Measurements from ENCODE around the gene GRIA2.
"Not testable (repeated sequence)": the region's sequence is repeated elsewhere in the genome, so short reads cannot be mapped to it uniquely, and the experiment has no call there.

Gene GRIA2

DNA sequence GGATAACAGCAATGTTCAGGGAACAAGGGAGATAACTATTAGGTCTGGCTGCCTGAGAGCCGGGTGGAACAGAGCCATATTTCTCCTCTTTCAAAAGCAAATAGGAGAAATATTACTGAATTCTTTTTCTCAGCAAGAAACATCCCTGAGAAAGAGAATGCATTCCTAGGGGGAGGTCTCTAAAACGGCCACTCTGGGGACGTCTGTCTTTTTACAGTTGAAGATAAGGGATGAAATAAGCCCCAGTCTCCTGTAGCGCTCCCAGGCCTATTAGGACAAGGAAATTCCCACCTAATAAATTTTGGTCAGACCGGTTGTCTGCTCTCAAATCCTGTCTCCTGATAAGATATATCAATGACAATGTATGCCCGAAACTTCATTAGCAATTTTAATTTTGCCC lies 37.6 kb downstream of the GRIA2 start:
- not testable (repeated sequence) for DNase-seq (ENCODE audit: low read depth in 2 of 2)

DNA sequence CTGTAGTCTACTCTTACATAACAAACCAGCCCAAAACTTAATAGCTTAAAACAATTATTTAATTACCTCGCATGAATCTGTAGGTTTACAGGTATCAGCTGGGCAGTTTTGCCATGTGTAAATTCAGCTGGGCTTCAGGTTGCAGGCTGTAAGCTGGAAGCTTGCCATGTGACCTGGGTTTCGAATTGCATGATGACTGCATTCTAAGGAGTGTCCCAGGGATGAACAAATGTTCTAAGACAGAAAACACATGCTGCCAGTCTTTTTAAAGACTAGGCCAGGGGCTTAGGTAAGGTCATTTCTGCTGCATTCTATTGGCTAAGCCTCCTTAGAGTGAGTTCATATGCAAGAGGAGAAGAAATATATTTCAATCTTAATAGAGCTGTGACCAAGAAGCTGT lies 44.8 kb downstream of the GRIA2 start:
- no peak for DNase-seq (ENCODE audit: low read depth in 2 of 2)

DNA sequence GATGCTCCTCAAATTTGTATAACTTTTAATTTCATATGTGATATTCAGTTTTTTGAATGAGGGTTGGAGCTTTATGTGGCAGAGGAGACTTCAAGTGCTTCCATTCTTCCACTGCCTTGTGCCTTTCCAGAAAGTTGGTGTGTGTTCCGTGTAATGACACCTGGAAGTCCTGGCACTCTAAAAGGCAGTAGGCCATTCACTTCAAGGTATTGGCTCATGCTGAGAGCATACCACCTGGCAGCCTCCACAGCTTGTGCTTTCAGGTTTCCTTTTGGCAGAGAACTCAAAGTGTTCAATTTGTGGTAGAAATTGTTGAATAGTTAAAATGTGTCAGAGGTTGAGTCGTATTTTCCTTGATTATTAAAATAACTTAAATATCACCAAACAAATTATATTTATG lies 49.6 kb downstream of the GRIA2 start:
- DNase-seq (ENCODE audit: low read depth in 2 of 2): no peak

DNA sequence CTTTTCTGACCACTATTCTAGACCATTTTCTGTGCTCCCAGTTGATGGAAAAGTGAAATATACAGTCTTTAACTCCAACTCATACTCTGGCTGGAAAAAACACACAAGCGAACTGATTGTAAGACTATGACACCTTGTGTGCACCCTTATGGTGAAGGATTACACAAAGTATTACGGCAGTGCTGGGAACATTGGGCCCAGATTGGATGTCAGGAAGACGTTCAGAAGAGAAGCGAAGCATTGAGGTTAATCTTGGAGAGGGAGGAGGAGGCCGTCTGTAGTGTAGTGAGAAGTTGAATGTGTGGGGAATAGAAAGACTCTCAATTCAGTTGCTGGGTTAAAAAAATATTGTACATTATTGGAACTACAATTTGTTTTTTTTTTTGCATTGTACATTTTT lies 50.0 kb downstream of the GRIA2 start:
- no peak for DNase-seq (ENCODE audit: low read depth in 2 of 2)

DNA sequence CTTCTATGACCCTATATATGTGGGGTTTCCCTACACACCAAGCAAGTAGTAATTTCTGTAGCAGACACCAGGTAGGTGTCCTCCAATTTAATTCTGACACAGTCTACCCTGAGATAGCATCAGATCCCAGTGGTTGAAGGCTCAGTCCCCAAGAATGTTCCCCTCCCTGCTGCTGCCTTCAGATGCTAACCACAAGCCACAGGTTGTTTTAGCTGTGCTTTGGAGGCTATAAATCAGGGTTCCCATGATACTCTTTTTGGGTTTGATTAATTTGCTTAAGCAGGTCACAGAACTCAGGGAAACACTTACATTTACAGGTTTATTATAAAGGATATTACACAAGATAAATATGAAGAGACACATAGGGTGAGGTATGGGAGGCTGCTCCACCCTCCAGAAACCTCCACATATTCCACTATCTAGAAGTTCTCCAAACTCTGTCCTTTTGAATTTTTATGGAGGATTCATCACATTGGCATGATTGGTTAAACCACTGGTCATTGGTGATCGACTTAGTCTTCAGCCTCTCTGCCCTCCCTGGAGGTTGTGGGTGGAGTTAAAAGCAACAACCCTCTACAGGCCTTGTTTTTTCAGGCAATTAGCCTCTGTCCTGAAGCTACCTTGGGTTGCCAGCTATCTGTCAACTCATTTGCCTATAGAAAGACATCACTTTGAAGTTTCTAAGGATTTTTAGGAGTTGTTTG lies 50.8 kb downstream of the GRIA2 start:
- no peak for DNase-seq (ENCODE audit: low read depth in 2 of 2)

DNA sequence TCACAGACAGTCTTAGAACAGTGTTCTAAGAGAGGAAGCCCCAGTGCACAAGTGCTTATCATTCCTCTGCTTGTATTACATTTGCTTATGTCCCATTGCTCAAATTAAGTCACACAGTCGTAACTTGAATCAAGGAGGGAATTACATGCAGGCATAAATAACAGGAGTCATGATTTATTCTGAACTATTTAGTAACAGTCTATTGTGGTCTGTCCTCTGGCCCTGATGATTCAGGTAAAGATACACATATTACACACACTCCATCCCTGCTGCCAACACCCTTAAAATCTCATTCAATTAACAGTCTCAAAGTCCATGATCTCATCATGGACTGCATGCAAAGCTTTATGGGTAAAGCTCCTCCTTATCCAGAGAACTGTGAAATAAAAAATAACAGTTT lies 60.1 kb downstream of the GRIA2 start:
- DNase-seq (ENCODE audit: low read depth in 2 of 2): no peak

DNA sequence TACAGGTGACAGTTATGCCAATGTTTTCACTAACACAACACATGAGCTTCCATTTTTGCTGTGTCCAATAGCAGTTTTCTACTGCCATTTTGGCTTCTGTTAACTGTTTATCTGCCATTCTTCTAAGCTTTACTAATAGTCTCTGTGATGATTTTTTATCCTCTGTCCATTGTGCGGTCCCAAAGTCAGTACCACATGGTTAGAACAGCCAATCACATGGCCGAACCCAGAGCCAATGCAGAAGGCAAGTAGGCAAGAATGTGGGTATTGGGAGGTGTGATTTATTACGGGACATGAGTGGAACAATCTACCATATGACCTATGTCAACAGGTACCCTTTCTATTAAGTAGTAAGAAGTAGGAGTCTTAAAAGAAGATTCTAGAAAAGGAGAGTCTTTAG lies 61.5 kb downstream of the GRIA2 start:
- no peak for DNase-seq (ENCODE audit: low read depth in 2 of 2)

DNA sequence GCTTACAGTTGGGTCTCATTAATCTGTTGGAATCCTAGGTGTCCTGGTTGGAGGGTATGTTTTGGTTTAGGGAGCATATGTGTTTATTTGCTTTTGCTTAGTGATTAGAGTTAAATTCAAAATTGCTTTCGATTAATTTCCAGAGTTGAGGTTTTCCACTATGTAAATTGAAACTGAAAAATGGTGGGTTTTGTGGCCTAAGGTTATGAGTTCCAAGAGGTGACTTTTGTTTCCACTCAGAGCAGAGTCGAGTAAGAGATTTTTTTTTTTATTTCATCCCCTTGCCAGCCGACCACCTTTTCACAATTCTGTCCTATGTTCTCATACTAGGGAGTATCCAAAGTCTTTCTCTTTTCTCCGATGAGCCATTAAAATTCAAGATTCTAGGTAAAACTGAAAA lies 66.9 kb downstream of the GRIA2 start:
- DNase-seq (ENCODE audit: low read depth in 2 of 2): no peak

DNA sequence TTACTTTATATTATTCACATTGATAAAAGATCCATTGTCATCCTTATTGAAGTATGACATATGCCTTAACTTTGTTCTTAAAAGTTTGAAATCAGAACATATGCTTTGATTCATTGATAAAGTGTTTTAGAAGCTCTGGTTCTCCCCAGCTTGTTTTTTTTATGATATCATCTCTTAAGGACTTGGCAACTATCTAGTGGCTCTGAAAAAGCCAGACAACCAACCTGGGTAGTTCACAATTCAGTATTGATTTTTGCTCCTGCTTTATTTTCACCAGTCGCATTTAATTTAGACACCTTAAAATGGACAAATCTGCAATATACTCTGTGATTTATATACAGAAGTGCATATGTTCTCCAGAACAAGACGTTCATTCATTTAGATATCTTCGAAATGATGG lies 70.1 kb downstream of the GRIA2 start:
- DNase-seq (ENCODE audit: low read depth in 2 of 2): no peak

DNA sequence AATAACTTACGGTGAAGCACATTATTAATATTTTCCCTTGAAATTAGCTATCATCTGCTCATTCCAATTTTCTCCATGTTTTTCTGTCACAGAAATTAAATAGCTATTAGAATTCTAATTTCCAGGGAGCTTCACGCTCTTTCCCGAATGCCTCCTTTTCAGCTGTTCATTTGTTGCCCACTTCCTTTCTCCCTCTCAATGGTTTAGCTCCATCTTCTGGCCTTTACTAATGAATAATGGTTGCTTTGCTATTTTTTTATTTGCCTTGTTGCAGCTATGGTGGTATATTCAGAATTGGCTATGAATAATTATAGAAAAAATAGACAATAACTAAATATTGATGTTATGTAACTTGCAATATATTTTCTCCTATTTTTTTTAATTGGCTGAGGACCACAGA lies 70.5 kb downstream of the GRIA2 start:
- no peak for DNase-seq (ENCODE audit: low read depth in 2 of 2)

DNA sequence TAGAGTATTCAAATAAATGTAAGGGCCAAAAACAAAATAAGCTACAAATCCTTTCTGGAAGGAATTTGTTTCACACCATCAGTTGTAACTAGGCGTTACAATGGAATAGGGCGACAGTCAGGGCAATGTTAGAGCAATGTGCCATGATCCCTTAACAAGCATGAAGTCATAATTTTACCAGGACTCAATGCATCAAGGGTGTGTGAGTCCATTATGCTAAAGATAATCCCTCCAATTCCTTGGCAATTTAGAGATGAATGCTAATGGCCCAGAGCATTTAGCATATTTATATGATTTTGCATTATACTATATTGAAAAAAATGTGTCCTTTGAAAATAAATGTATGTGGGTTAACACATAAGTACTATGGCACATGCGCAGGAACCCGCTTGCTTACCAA lies 73.1 kb downstream of the GRIA2 start:
- no peak for DNase-seq (ENCODE audit: low read depth in 2 of 2)

DNA sequence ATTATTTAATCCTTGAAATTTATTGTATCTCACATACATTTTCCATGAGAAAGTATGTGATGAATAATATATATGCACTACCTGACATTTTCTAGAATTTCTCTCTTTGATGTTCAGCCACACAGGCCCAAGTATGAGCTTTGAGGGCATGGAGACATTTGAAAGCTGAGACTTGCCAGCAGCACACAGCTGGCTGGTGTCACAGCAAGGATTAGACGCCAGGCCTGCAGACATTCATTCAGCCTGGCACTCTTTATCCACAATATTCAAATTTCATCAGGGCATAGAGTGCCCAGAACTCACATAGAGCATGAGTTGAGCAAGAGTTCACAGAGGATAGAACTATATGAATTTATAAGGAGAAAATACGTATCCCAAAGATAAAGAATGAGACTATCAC lies 74.0 kb downstream of the GRIA2 start:
- DNase-seq (ENCODE audit: low read depth in 2 of 2): no peak

DNA sequence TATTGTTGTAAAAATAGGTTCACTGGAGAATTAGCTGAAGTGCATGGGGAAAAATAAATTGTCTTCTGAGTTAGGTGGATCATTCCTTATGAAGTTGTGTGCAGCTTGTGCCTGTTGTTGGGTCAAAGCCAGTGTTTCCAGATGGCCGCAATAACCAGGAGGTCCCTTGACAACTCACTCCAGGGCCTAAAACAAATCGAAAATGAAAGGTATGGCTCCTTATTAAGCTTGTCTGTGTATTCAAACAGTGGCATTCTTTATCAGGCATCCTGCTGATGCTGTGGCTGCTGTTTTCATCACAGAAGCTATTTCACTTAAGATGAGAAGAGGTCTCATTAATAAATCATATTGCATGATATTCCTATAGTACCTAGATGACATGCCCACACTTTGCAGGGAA lies 80.2 kb downstream of the GRIA2 start:
- DNase-seq (ENCODE audit: low read depth in 2 of 2): no peak

DNA sequence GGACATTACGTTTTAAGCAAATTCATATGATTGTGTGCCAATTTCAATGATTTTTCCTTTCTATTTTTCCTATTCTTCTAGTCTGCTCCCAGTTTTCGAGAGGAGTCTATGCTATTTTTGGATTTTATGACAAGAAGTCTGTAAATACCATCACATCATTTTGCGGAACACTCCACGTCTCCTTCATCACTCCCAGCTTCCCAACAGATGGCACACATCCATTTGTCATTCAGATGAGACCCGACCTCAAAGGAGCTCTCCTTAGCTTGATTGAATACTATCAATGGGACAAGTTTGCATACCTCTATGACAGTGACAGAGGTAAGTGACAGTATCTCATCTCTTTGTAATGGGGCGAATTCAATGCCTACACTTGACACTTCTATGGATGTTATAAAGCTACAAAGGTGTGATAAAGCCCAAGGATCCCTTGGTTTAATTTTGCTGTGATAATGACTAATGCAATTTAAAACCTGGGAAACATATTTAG lies 83.0 kb downstream of the GRIA2 start:
- DNase-seq (ENCODE audit: low read depth in 2 of 2): no peak

DNA sequence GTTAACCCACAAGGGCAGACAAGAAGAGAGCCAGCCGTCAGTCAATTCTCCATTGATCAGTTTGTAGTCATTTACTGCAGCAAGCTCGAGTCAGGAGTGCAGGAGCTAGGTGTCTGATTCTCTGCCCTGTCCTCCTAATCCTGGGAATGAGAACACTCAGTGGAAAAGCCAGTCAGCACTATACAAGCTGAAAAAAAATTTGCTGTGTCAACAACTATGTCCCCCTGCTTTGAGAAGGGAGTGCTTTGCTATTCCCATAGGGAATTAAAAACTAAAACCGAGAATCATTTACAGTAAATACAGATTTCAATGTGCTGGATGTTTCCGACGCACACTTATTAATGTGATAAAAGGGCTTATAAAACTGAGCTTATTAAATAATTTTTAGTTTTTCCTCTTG lies 84.2 kb downstream of the GRIA2 start:
- DNase-seq (ENCODE audit: low read depth in 2 of 2): no peak

DNA sequence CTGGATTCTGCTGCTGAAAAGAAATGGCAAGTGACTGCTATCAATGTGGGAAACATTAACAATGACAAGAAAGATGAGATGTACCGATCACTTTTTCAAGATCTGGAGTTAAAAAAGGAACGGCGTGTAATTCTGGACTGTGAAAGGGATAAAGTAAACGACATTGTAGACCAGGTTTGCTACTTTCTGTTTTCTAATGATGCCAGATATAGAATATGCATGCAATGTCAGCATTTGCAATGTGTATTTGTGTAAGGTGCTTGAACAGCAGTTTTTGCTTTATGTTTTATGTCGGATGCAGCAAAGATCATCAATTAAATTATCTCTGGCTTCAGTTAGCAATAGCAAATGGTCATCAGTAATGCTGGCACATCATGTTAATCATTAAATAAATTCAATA lies 92.2 kb downstream of the GRIA2 start:
- no peak for DNase-seq (ENCODE audit: low read depth in 2 of 2)

DNA sequence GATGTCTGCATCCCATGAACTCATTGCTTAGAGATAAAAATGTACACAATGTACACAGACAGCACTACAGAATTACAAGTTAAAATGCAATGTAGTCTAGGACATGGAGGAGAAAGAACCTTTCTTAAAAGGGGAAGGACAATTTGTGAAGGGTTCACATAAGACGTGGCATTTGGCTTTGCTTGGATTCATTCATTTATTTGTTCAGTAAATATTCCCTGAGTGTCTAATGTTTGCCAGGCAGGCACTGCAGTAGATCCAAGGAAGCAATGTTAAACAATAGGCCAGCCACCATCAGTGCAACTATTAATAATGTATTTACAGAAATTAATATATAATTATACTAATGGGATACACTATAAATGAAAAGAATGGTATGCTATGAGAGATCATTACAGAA lies 94.4 kb downstream of the GRIA2 start:
- DNase-seq (ENCODE audit: low read depth in 2 of 2): no peak

DNA sequence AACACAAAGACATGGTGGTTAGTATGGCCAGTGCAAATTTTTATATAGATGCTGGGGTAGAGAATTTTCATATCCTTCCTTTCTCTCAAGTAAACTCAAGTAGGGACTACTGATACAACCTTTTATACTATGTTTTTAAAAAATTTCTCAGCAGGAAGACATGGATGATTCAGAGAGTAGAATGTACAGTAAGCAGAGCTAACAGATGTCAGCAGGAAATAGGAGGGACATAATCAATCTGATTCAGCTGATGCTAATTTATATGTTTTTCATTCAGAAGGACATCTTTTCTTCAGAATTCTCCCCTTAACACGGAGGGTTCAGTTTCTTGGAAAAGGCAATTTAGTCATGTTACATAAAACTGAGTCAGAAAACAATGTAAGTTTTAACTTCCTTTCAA lies 95.4 kb downstream of the GRIA2 start:
- no peak for DNase-seq (ENCODE audit: low read depth in 2 of 2)

DNA sequence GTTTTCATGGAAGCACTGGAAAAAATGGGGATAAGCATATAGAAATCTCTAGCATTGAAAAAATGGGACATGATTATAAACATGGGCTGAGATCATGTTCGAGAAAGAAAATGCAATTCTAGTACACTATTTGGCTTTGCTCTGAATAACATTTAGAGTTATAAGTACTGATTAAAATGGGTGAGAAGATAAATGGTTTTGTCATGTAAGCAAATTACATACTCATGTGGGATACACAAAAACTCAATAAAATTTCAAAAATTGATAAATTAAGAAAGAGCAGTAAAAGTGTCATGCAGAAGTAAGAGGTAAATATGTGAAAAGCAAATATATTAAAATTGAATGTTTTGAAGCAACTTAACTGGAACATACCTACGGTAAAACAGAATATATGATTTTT lies 99.6 kb downstream of the GRIA2 start:
- no peak for DNase-seq (ENCODE audit: low read depth in 2 of 2)

DNA sequence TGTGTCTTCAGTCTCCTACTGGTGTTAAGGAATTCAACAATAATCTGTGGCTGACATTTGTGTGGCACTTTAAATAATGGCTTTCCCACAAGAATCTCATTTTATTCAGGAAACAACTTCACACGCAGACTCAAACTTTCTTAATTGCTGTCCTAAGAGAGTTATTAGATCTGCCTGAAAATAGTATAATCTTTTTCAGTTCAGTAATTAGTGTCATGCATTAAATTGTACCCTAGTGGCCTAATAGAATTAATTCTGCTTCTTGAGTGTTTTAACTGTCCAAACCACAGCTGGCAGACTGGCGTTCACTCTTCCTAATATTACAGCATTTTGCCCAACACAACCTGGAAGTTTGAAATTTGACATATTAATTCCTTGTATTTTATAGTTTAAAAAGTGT lies 107.1 kb downstream of the GRIA2 start:
- DNase-seq (ENCODE audit: low read depth in 2 of 2): no peak

DNA sequence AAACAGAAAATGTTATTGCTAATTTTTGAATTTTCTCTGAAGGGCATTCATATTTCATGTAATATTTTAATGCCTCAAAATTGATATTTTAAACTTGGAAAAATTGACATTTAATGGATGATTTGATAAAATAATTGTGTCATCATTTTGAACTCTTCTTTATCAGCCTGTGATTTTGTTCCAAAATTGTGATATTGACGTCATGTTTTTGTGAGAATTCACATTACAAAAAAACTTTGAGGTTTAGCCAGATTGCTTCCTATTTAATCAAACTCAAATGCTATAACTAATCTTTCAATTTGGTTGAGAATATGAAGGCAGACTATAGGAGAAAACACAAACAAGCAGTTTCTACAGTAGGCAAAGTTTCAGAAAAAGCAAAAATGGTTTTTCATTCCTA lies 137.4 kb downstream of the GRIA2 start:
- DNase-seq (ENCODE audit: low read depth in 2 of 2): no peak

DNA sequence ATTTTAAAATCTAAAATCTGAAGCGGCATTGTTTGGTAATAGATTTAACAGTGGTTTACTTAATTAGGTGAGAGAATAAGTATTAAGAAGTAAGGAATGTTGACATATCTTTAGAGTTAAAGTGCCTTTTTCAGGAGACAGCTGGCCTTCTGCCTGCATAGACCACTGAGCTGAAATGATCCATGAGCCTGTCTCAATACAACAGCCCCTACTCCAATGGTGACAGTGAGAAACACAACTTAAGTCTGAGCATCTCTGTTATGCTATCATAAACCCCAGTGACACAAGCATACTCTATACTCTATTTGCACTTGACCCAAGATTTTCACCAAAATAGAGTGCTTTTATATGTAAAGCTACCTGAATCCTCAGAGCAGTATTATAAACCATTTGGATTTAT lies 137.9 kb downstream of the GRIA2 start:
- DNase-seq (ENCODE audit: low read depth in 2 of 2): no peak

DNA sequence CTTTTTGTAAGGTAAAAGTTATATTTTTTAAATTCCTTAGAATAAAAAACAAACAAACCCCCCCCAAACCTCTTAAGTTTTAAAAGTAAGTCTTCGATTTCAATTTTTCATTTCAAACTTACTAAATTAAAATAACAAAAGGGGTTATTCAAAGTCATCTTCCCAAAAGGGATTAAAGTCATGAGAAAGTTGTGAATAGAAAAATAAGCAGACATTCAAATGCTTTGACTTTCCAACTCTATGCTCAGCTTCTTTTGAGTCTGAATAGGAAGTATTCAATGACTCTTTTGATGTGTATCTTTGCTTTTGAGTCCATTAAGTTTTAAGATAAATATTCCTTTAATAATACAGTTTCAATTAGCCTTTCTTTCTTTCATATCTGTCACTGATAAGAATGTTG lies 138.3 kb downstream of the GRIA2 start:
- no peak for DNase-seq (ENCODE audit: low read depth in 2 of 2)

DNA sequence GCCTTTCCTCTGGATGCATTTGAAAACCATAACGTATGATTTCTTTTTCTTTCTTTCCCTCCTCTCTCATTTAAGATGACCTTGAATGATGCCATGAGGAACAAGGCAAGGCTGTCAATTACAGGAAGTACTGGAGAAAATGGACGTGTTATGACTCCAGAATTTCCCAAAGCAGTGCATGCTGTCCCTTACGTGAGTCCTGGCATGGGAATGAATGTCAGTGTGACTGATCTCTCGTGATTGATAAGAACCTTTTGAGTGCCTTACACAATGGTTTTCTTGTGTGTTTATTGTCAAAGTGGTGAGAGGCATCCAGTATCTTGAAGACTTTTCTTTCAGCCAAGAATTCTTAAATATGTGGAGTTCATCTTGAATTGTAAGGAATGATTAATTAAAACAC lies 142.8 kb downstream of the GRIA2 start:
- no peak for DNase-seq (ENCODE audit: low read depth in 2 of 2)
